Measurements from ENCODE around the gene TGFB1.
"Not testable (repeated sequence)": the region's sequence is repeated elsewhere in the genome, so short reads cannot be mapped to it uniquely, and the experiment has no call there.

The TGFB1 gene

GRCh38 chr19:41353466-41354342 is at the start of gene TGFB1:
TGFB1 (minus strand) TSS chr19:41353922; CDS start chr19:41353044, 878 bp downstream.
- no peaks in the 10 kb centered on the region for H3K27me3 Mint-ChIP-seq
- H3K4me1 Mint-ChIP-seq (ENCODE audit: low read depth) = peaks cover 65% of the 10 kb centered on the region
- H3K36me3 Mint-ChIP-seq (ENCODE audit: low read depth) = peaks cover 36% of the 10 kb centered on the region
- no peaks in the 10 kb centered on the region for H3K9me3 Mint-ChIP-seq
- peak within 1 kb of the TSS; percentile 94 for H3K4me3 Mint-ChIP-seq
- peak within 1 kb of the TSS; percentile 99 for H3K27ac Mint-ChIP-seq

GRCh38 chr19:41402010-41402409 is 48.3 kb upstream of the TGFB1 start:
- no peaks in the 10 kb centered on the region for H3K9me3 Mint-ChIP-seq
- peaks cover 27% of the 10 kb centered on the region for H3K4me1 Mint-ChIP-seq (ENCODE audit: low read depth)
- H3K4me3 Mint-ChIP-seq = no peak overlapping the region
- H3K27me3 Mint-ChIP-seq = no peaks in the 10 kb centered on the region
- H3K27ac Mint-ChIP-seq = no peak overlapping the region
- H3K36me3 Mint-ChIP-seq (ENCODE audit: low read depth) = peaks cover 4% of the 10 kb centered on the region

GRCh38 chr19:41401483-41401882 is 47.8 kb upstream of the TGFB1 start:
- H3K9me3 Mint-ChIP-seq = no peaks in the 10 kb centered on the region
- no peaks in the 10 kb centered on the region for H3K27me3 Mint-ChIP-seq
- no peak overlapping the region for H3K4me3 Mint-ChIP-seq
- H3K27ac Mint-ChIP-seq = no peak overlapping the region
- peaks cover 31% of the 10 kb centered on the region for H3K4me1 Mint-ChIP-seq (ENCODE audit: low read depth)
- peaks cover 4% of the 10 kb centered on the region for H3K36me3 Mint-ChIP-seq (ENCODE audit: low read depth)

- H3K27me3 Mint-ChIP-seq = no peaks in the 10 kb centered on the region
- peaks cover 44% of the 10 kb centered on the region for H3K4me1 Mint-ChIP-seq (ENCODE audit: low read depth)
- H3K36me3 Mint-ChIP-seq (ENCODE audit: low read depth) = peaks cover 4% of the 10 kb centered on the region
- H3K27ac Mint-ChIP-seq = peak overlapping the region; percentile 43
- H3K9me3 Mint-ChIP-seq = no peaks in the 10 kb centered on the region
- peak overlapping the region; percentile 94 for H3K4me3 Mint-ChIP-seq
These were observed 45.8 kb upstream of the TGFB1 start for GRCh38 chr19:41399525-41399924.

GRCh38 chr19:41399091-41399490 is 45.4 kb upstream of the TGFB1 start:
- Mint-ChIP-seq H3K4me3 (peak overlapping the region; percentile 94), H3K4me1 (ENCODE audit: low read depth) (peaks cover 44% of the 10 kb centered on the region), H3K9me3 (no peaks in the 10 kb centered on the region), H3K36me3 (ENCODE audit: low read depth) (peaks cover 4% of the 10 kb centered on the region), H3K27me3 (no peaks in the 10 kb centered on the region), H3K27ac (peak overlapping the region; percentile 22)

GRCh38 chr19:41398598-41398997 is 44.9 kb upstream of the TGFB1 start:
- Mint-ChIP-seq H3K4me3 (peak overlapping the region; percentile 94), H3K27me3 (no peaks in the 10 kb centered on the region), H3K27ac (peak overlapping the region; percentile 22), H3K36me3 (ENCODE audit: low read depth) (peaks cover 4% of the 10 kb centered on the region), H3K4me1 (ENCODE audit: low read depth) (peaks cover 44% of the 10 kb centered on the region), H3K9me3 (no peaks in the 10 kb centered on the region)

GRCh38 chr19:41398050-41398418 is 44.3 kb upstream of the TGFB1 start:
- peak overlapping the region; percentile 94 for H3K4me3 Mint-ChIP-seq
- peak overlapping the region; percentile 100 for H3K27ac Mint-ChIP-seq
- H3K9me3 Mint-ChIP-seq = no peaks in the 10 kb centered on the region
- no peaks in the 10 kb centered on the region for H3K27me3 Mint-ChIP-seq
- H3K4me1 Mint-ChIP-seq (ENCODE audit: low read depth) = peaks cover 42% of the 10 kb centered on the region
- peaks cover 4% of the 10 kb centered on the region for H3K36me3 Mint-ChIP-seq (ENCODE audit: low read depth)

- no peaks in the 10 kb centered on the region for H3K9me3 Mint-ChIP-seq
These were observed 43.6 kb upstream of the TGFB1 start, which contains the start of the genes BCKDHA and EXOSC5 for GRCh38 chr19:41397086-41398049. BCKDHA (plus strand) TSS chr19:41397818; CDS start chr19:41397828, 10 bp downstream. EXOSC5 (minus strand) TSS chr19:41397359; CDS start chr19:41397328, 31 bp downstream.

GRCh38 chr19:41395355-41395754 is 41.6 kb upstream of the TGFB1 start:
- peak overlapping the region; percentile 94 for H3K4me3 Mint-ChIP-seq
- peaks cover 40% of the 10 kb centered on the region for H3K4me1 Mint-ChIP-seq (ENCODE audit: low read depth)
- H3K36me3 Mint-ChIP-seq (ENCODE audit: low read depth) = peaks cover 13% of the 10 kb centered on the region
- peak overlapping the region; percentile 6 for H3K27ac Mint-ChIP-seq
- H3K27me3 Mint-ChIP-seq = no peaks in the 10 kb centered on the region
- no peaks in the 10 kb centered on the region for H3K9me3 Mint-ChIP-seq

More at GRCh38 chr19:41397086-41398049, 43.6 kb upstream of the TGFB1 start, which contains the start of the genes BCKDHA and EXOSC5:
- H3K4me3 Mint-ChIP-seq = peak within 1 kb of the TSS; percentile 94
- peak within 1 kb of the TSS; percentile 100 for H3K27ac Mint-ChIP-seq
- peaks cover 40% of the 10 kb centered on the region for H3K4me1 Mint-ChIP-seq (ENCODE audit: low read depth)
- peaks cover 4% of the 10 kb centered on the region for H3K36me3 Mint-ChIP-seq (ENCODE audit: low read depth)
- H3K27me3 Mint-ChIP-seq = no peaks in the 10 kb centered on the region

- peaks cover 25% of the 10 kb centered on the region for H3K36me3 Mint-ChIP-seq (ENCODE audit: low read depth)
- H3K4me1 Mint-ChIP-seq (ENCODE audit: low read depth) = peaks cover 23% of the 10 kb centered on the region
- H3K9me3 Mint-ChIP-seq = no peaks in the 10 kb centered on the region
- no peaks in the 10 kb centered on the region for H3K27me3 Mint-ChIP-seq
- peak overlapping the region; percentile 55 for H3K27ac Mint-ChIP-seq
- no peak overlapping the region for H3K4me3 Mint-ChIP-seq
These were observed 39.1 kb upstream of the TGFB1 start for GRCh38 chr19:41392775-41393174.

GRCh38 chr19:41391618-41392017 is 37.9 kb upstream of the TGFB1 start:
- Mint-ChIP-seq H3K27ac (no peak overlapping the region), H3K27me3 (no peaks in the 10 kb centered on the region), H3K4me3 (no peak overlapping the region), H3K4me1 (ENCODE audit: low read depth) (peaks cover 14% of the 10 kb centered on the region), H3K36me3 (ENCODE audit: low read depth) (peaks cover 25% of the 10 kb centered on the region), H3K9me3 (no peaks in the 10 kb centered on the region)

- no peaks in the 10 kb centered on the region for H3K27me3 Mint-ChIP-seq
These were observed 32.7 kb upstream of the TGFB1 start for GRCh38 chr19:41386442-41386841.

GRCh38 chr19:41384351-41384750 is 30.6 kb upstream of the TGFB1 start:
- no peaks in the 10 kb centered on the region for H3K4me1 Mint-ChIP-seq (ENCODE audit: low read depth)
- H3K27ac Mint-ChIP-seq = no peak overlapping the region
- no peaks in the 10 kb centered on the region for H3K27me3 Mint-ChIP-seq
- H3K4me3 Mint-ChIP-seq = no peak overlapping the region
- peaks cover 20% of the 10 kb centered on the region for H3K36me3 Mint-ChIP-seq (ENCODE audit: low read depth)
- no peaks in the 10 kb centered on the region for H3K9me3 Mint-ChIP-seq

More at GRCh38 chr19:41386442-41386841, 32.7 kb upstream of the TGFB1 start:
- H3K36me3 Mint-ChIP-seq (ENCODE audit: low read depth) = peaks cover 31% of the 10 kb centered on the region
- H3K4me1 Mint-ChIP-seq (ENCODE audit: low read depth) = no peaks in the 10 kb centered on the region
- H3K9me3 Mint-ChIP-seq = no peaks in the 10 kb centered on the region
- no peak overlapping the region for H3K27ac Mint-ChIP-seq
- H3K4me3 Mint-ChIP-seq = no peak overlapping the region

GRCh38 chr19:41381536-41381935 is 27.8 kb upstream of the TGFB1 start:
- not testable (repeated sequence) for H3K9me3 Mint-ChIP-seq, H3K4me3 Mint-ChIP-seq, H3K27me3 Mint-ChIP-seq, H3K27ac Mint-ChIP-seq
- peaks cover 22% of the 10 kb centered on the region for H3K4me1 Mint-ChIP-seq (ENCODE audit: low read depth)
- peaks cover 10% of the 10 kb centered on the region for H3K36me3 Mint-ChIP-seq (ENCODE audit: low read depth)
